ENCODE measurements around the gene ARF5. TPM values are rescaled to one million over a fixed set of nuclear protein-coding genes. Genes with fewer than 3 reads are reported as not detected.

ARF5 gene
- total RNA-seq, 1 donor, result 122 TPM

DNA sequence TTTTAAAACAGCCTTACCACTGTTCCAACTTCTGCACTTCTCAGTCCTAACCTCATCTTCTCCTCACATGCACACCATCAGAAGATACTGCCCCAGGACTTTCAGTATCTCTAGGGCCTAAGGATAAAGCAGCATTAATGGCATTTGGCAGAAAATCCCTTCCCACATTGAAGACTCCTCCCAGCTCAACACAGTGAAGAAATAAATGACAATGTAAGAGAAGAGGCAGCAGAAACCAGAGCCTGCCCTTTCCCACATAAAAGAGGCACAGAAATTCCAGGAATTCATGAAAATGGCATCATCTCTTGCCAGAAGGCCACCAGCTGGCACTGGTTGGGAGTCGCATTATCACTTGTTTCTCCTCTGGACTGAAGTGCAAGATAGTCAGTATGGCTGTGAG lies 6.5 kb upstream of the ARF5 start:
- Histone ChIP-seq H3K4me1 (ENCODE audit: insufficient read depth, low read length) (peaks cover 45% of the 10 kb centered on the region), H3K27me3 (ENCODE audit: insufficient read depth, low read length) (no peaks in the 10 kb centered on the region), H3K9me3 (ENCODE audit: low read depth, low read length) (no peaks in the 10 kb centered on the region), H3K4me3 (ENCODE audit: low read length) (no peak overlapping the region)

DNA sequence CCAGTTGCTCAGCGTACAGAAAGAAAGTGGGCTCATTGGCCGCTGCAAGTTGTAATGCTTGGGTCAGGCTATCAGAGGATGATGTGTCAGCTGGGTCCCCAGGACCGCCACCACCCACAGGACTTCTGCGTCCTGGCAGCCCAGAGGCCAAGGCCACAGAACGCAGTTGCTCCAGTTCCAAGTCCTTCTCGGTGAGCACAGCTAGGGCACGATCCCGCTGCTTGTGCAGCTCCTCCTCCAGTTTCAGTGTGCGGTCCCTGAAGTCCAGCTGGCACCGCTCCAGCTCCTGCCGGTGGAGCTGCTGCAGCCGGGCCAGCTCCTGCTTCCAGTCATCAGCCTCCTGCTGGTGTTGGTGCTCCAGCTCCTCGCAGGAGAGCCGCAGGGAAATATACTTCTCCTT lies 5.8 kb upstream of the ARF5 start:
- Histone ChIP-seq H3K4me3 (ENCODE audit: low read length) (no peak overlapping the region), H3K4me1 (ENCODE audit: insufficient read depth, low read length) (peaks cover 47% of the 10 kb centered on the region), H3K9me3 (ENCODE audit: low read depth, low read length) (no peaks in the 10 kb centered on the region), H3K27me3 (ENCODE audit: insufficient read depth, low read length) (no peaks in the 10 kb centered on the region)

DNA sequence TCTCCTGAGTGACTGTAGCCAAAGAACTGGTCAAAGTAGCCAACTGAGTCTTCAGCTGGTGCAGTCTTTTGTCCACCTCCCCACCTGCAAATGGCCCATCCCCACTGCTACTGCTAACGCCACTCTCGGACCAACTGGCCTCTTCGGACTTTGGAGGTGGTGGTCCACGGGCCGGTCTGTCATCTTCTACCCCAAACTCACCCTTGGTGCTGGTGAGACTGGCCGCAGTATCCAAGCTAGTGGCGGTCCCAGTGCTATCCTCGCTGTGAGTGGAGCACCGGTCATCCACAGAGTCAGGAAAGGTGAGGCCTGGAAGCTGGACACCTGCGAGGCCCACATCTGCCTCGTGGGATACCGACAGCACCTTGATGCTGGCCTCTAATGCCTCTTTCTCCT lies 3.6 kb upstream of the ARF5 start:
- peak overlapping the region; percentile 92 for H3K4me3 ChIP-seq (ENCODE audit: low read length)
- H3K4me1 ChIP-seq (ENCODE audit: insufficient read depth, low read length), result peaks cover 64% of the 10 kb centered on the region
- H3K27me3 ChIP-seq (ENCODE audit: insufficient read depth, low read length), result no peaks in the 10 kb centered on the region
- H3K9me3 ChIP-seq (ENCODE audit: low read depth, low read length), result no peaks in the 10 kb centered on the region

DNA sequence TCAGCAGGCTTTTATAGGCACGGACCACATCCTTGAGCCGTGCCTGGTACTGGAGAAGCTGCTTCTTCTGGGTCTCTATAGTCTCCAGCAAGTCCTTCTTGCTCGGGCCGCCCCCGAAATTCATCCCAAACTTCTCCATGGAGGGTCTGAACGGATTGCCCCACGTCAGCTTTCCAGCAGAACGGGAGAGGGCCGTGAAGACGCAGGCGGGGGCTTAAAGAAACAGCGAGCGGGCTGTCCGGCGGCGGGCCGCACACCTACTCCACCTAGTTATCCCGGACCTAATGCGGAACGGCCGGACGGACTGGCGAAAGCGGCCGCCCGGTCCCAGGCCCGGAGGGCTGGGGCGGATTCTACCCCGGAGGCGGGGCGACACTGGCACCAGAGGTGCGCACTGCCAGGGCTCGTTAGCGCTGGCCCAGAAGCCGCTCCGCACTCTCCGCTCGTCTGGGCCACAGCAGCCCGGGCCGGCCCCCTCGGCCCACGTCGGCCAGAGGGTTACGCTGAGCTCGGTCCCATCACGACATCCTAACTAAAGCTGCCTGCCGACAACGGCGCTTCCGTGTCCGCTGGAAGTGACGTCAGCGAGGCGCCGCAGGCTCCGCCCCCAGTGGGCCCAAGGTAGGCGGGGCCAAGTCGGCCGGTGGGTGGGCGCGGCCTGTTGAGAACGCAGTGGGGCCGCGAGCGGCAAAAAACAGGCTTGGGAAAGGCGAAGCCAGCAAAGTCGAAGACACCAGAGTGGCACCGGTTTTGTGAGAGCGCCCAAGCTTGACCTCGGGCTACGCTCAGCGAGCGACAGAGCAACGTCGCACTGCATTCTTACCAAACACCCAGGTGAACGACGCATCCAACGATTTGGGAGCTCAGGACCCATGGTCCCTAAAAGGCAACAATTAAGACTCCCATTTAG lies 2.9 kb upstream of the ARF5 start, which contains the start of gene GCC1:
Gene GCC1, minus strand, starts transcription at position 553 of the 910 bp plus-strand sequence. Its CDS starts 414 bp downstream, at position 139.
- no peaks in the 10 kb centered on the region for H3K9me3 ChIP-seq (ENCODE audit: low read depth, low read length)
- H3K27me3 ChIP-seq (ENCODE audit: insufficient read depth, low read length), result no peaks in the 10 kb centered on the region
- H3K4me3 ChIP-seq (ENCODE audit: low read length), result peak within 1 kb of the TSS; percentile 92
- H3K4me1 ChIP-seq (ENCODE audit: insufficient read depth, low read length), result peaks cover 70% of the 10 kb centered on the region

DNA sequence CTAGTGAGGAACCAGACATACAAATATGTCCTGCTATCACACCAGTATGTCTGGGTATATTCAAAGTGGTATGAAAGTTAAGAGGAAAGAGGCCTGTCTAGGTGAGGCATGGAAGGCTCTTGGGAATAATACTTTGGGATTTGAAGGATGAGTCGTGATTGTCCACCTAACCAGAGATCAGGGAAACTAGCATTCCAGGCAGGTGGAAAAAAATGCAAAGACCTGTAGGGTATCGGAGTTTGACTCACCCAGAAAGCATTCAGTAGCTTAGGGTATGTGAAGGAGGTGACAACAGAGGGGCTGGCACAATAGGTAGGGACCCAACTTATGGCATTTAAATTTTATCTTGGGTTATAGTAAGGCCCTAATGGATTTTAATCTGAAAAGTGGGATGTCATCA lies 1.9 kb upstream of the ARF5 start:
- H3K27me3 ChIP-seq (ENCODE audit: insufficient read depth, low read length), result no peaks in the 10 kb centered on the region
- H3K4me3 ChIP-seq (ENCODE audit: low read length), result no peak overlapping the region
- peaks cover 66% of the 10 kb centered on the region for H3K4me1 ChIP-seq (ENCODE audit: insufficient read depth, low read length)
- no peaks in the 10 kb centered on the region for H3K9me3 ChIP-seq (ENCODE audit: low read depth, low read length)

DNA sequence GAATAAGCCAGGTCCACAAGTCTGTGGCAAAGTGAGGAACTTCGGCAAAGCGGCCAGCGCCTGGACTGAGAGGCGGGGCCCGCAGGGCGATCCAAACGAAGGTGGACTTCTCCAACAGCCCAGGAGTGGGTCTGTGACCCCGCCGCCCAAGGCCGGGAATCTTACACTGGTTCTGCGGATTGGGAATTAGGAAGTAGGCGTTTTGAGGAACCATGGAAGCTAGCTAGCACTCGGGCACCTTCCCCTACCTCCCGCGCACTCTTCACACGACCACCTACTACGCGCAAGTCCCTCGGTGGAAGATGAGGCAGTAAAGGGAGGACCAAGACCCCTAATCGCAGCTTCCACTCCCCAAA lies 570 bp upstream of the ARF5 start:
- Histone ChIP-seq H3K4me1 (ENCODE audit: insufficient read depth, low read length) (peaks cover 54% of the 10 kb centered on the region), H3K9me3 (ENCODE audit: low read depth, low read length) (no peaks in the 10 kb centered on the region), H3K4me3 (ENCODE audit: low read length) (peak overlapping the region; percentile 92), H3K27me3 (ENCODE audit: insufficient read depth, low read length) (no peaks in the 10 kb centered on the region)

DNA sequence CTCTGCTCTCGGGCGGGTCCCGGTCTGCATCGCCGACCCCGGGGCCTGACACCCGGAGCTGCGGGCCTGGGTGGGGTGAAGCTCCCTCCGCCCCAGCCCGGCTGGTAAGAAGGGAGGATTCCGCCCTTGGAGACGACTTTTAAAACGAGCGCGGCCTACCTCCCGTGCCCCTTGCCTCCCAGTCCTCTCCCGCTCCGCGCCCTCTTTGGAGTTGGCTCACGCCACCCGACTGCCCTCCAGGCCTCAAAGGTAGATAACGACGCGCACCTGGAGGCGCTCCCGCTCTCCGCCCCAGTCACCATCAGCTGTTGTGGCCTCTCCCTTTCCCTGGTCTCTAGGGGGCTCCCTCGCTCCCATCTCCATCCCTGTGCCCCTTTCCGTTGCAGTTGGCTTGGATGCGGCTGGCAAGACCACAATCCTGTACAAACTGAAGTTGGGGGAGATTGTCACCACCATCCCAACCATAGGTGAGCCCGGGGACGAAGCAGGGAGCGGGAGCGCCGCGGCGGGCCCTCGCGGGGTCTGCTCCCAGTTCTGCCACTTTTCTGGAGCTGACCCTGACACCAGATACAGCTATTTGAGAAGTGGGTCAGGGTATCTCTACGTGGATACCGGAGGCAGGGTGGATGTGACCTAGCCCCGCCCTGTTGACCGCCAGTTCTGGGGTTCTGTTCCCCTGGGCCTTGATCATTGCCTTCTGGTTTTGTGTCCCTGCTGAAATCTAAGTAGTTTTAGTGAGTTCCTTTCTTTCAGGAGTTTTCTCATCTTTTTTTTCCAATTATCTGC lies 679 bp downstream of the ARF5 start:
- Histone ChIP-seq H3K9me3 (ENCODE audit: low read depth, low read length) (no peaks in the 10 kb centered on the region), H3K4me1 (ENCODE audit: insufficient read depth, low read length) (peaks cover 47% of the 10 kb centered on the region), H3K4me3 (ENCODE audit: low read length) (peak overlapping the region; percentile 92)

DNA sequence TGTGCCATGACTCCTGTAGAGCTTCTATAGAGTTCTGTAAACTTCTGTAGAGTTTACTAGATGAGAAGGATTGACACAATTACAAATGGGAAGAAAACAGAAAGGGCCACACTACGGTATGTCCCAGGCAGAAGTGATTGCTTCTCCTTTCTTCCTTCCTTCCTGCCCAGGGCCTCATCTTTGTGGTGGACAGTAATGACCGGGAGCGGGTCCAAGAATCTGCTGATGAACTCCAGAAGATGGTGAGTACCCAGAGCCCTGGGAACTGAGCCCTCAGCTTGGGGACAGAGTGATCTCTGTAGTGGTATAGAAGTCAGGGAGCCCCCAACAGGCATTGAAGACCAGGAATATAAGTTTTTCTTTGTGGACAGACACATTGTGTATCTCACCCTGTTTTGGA lies 1.7 kb downstream of the ARF5 start:
- Histone ChIP-seq H3K9me3 (ENCODE audit: low read depth, low read length) (no peaks in the 10 kb centered on the region), H3K4me3 (ENCODE audit: low read length) (no peak overlapping the region), H3K27me3 (ENCODE audit: insufficient read depth, low read length) (no peaks in the 10 kb centered on the region), H3K4me1 (ENCODE audit: insufficient read depth, low read length) (peaks cover 45% of the 10 kb centered on the region)

More for the DNA sequence above, 679 bp downstream of the ARF5 start:
- H3K27me3 ChIP-seq (ENCODE audit: insufficient read depth, low read length), result no peaks in the 10 kb centered on the region

DNA sequence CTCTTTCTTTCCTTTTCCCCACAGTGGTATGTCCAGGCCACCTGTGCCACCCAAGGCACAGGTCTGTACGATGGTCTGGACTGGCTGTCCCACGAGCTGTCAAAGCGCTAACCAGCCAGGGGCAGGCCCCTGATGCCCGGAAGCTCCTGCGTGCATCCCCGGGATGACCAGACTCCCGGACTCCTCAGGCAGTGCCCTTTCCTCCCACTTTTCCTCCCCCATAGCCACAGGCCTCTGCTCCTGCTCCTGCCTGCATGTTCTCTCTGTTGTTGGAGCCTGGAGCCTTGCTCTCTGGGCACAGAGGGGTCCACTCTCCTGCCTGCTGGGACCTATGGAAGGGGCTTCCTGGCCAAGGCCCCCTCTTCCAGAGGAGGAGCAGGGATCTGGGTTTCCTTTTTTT lies 3.0 kb downstream of the ARF5 start:
- H3K27me3 ChIP-seq (ENCODE audit: insufficient read depth, low read length), result no peaks in the 10 kb centered on the region
- no peak overlapping the region for H3K4me3 ChIP-seq (ENCODE audit: low read length)
- peaks cover 47% of the 10 kb centered on the region for H3K4me1 ChIP-seq (ENCODE audit: insufficient read depth, low read length)
- no peaks in the 10 kb centered on the region for H3K9me3 ChIP-seq (ENCODE audit: low read depth, low read length)

DNA sequence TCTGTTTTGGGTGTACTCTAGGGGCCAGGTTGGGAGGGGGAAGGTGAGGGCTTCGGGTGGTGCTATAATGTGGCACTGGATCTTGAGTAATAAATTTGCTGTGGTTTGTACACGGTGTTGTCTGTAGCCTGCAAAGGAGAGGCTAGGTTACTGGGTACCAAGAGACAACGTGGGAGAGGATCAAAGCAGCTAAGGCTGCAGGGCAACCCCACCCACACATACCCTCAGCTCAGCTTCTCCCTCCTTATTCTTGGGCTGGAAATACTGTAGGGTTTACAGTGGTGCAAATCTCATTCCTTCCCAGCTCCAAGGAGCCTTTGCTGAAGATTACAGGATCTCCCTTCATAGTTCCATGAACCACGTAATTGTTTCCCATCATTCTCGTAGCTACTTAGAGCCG lies 3.4 kb downstream of the ARF5 start:
- H3K9me3 ChIP-seq (ENCODE audit: low read depth, low read length), result no peaks in the 10 kb centered on the region
- H3K27me3 ChIP-seq (ENCODE audit: insufficient read depth, low read length), result no peaks in the 10 kb centered on the region
- no peak overlapping the region for H3K4me3 ChIP-seq (ENCODE audit: low read length)
- peaks cover 47% of the 10 kb centered on the region for H3K4me1 ChIP-seq (ENCODE audit: insufficient read depth, low read length)

DNA sequence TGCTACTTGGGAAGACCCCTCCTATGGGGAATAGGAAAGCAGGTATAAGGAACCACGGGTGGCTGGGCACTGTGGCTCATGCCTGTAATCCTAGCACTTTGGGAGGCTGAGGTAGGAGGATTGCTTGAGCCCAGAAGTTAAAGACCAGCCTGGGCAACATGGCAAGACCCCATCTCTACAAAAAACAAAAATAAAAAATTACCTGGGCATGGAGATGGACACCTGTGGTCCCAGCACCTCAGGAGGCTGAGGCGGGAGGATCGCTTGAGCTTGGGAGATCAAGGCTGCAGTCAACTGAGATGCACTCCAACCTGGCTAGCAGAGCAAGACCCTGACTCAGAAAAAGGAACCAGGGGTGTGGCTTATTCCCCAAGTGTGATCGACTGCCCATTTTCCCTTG lies 4.3 kb downstream of the ARF5 start:
- H3K27me3 ChIP-seq (ENCODE audit: insufficient read depth, low read length), result no peaks in the 10 kb centered on the region
- peaks cover 43% of the 10 kb centered on the region for H3K4me1 ChIP-seq (ENCODE audit: insufficient read depth, low read length)
- no peaks in the 10 kb centered on the region for H3K9me3 ChIP-seq (ENCODE audit: low read depth, low read length)
- H3K4me3 ChIP-seq (ENCODE audit: low read length), result no peak overlapping the region

DNA sequence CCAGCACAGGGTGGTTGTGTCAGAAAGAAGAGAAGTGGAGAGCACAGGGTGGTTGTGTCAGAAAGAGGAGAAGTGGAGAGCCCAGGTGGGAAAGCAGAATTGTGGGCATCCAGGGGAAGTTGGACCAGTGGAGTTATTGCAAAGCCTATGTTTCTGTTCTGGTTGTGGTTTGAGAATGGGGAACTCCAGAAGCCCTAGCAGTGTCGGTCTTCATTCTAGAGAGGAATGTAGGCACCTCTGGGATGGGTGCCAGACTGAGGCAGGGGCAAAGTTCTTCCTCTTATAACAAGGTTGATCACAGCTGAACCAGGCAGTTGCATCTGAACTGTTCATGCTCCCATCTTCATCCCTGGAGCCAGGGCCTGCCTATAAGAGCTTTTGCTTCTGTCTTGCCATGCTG lies 6.3 kb downstream of the ARF5 start:
- Histone ChIP-seq H3K4me3 (ENCODE audit: low read length) (no peak overlapping the region), H3K4me1 (ENCODE audit: insufficient read depth, low read length) (peaks cover 29% of the 10 kb centered on the region), H3K27me3 (ENCODE audit: insufficient read depth, low read length) (no peaks in the 10 kb centered on the region), H3K9me3 (ENCODE audit: low read depth, low read length) (no peaks in the 10 kb centered on the region)

DNA sequence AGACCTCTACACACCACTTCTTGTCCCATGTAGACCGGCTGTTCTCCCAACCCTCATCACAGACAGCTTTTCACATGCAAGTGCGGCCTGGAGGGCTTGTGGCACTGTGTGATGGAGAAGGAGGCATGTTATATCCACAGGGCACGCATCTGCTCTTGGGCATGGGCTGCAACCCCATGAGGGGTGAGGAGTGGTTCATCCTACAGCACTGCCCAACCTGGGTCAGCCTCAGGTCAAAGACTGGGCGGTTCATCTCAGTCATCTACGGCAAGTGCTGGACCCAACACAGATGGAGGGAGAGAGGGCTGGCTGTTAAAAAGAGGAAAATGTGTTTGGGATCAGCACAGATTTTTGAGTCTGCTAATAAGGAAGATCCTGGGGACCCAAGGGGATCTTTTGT lies 7.5 kb downstream of the ARF5 start:
- Histone ChIP-seq H3K4me3 (ENCODE audit: low read length) (no peak overlapping the region), H3K9me3 (ENCODE audit: low read depth, low read length) (no peaks in the 10 kb centered on the region), H3K4me1 (ENCODE audit: insufficient read depth, low read length) (peaks cover 19% of the 10 kb centered on the region), H3K27me3 (ENCODE audit: insufficient read depth, low read length) (no peaks in the 10 kb centered on the region)

DNA sequence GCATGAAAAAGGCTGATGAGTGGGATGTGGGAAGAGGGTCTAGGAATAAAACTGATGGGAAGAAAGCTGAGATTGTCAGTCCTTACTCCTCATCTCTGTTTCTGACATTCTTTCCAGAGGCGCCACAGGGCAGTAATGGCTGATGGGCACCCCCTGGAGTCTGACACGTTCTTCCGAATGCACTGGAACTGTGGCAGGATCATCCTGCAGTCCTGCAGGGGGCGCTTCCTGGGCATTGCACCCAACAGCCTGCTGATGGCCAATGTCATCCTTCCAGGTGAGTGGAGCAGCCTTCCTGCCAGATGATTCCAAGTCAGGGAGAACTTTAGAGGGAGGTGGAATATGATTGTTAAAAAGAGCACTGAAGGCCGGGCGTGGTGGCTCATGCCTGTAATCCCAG lies 10.1 kb downstream of the ARF5 start:
- no peaks in the 10 kb centered on the region for H3K9me3 ChIP-seq (ENCODE audit: low read depth, low read length)
- no peaks in the 10 kb centered on the region for H3K27me3 ChIP-seq (ENCODE audit: insufficient read depth, low read length)
- no peak overlapping the region for H3K4me3 ChIP-seq (ENCODE audit: low read length)
- H3K4me1 ChIP-seq (ENCODE audit: insufficient read depth, low read length), result peaks cover 19% of the 10 kb centered on the region

DNA sequence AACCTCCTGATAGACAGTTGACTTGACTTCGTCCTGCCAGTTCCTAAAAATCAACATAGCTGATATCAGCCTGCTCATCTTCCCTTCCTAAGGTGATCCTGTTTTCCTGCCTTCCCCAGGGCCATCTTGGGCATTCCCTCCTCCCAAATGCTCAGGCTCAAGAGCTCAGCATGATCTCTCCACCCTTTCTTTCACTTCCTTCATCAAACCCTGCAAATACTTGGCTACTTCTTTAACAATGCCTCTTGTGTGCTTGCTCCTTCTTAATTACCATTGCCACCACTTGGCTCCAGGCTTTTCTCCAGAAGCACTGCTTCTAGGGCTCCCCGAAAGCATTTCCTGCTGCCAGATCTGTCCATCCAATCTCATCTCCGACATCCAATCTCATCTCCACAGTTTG lies 12.7 kb downstream of the ARF5 start:
- H3K9me3 ChIP-seq (ENCODE audit: low read depth, low read length), result no peaks in the 10 kb centered on the region
- H3K4me1 ChIP-seq (ENCODE audit: insufficient read depth, low read length), result no peaks in the 10 kb centered on the region
- no peaks in the 10 kb centered on the region for H3K27me3 ChIP-seq (ENCODE audit: insufficient read depth, low read length)
- H3K4me3 ChIP-seq (ENCODE audit: low read length), result no peak overlapping the region
